GM10266 (cell line): ENCODE data around the gene ZFYVE26.

ENCODE experiments used
- DNase-seq: peaks from one replicate; pipeline ENCODE4 v3.0.0; 2012; ENCODE audit errors: extremely low spot score
- TF ChIP-seq, protein P1 (sequence below): IDR thresholded peaks from 2 replicates; pipeline ENCODE4 v1.5.1; 2012; ENCODE audit warnings: mild to moderate bottlenecking, low read depth; ENCODE audit not compliant: control insufficient read depth, insufficient read depth; ENCODE audit errors: missing control alignments

Gene ZFYVE26

GRCh38 chr14:67852926-67853604 lies 36.7 kb upstream of the ZFYVE26 start:
- no peak for DNase-seq
- TF ChIP-seq, protein P1, sequence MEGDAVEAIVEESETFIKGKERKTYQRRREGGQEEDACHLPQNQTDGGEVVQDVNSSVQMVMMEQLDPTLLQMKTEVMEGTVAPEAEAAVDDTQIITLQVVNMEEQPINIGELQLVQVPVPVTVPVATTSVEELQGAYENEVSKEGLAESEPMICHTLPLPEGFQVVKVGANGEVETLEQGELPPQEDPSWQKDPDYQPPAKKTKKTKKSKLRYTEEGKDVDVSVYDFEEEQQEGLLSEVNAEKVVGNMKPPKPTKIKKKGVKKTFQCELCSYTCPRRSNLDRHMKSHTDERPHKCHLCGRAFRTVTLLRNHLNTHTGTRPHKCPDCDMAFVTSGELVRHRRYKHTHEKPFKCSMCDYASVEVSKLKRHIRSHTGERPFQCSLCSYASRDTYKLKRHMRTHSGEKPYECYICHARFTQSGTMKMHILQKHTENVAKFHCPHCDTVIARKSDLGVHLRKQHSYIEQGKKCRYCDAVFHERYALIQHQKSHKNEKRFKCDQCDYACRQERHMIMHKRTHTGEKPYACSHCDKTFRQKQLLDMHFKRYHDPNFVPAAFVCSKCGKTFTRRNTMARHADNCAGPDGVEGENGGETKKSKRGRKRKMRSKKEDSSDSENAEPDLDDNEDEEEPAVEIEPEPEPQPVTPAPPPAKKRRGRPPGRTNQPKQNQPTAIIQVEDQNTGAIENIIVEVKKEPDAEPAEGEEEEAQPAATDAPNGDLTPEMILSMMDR: no peak

GRCh38 chr14:67851785-67852410 lies 35.5 kb upstream of the ZFYVE26 start:
- TF ChIP-seq, protein P1: no peak
- DNase-seq: no peak

DNA sequence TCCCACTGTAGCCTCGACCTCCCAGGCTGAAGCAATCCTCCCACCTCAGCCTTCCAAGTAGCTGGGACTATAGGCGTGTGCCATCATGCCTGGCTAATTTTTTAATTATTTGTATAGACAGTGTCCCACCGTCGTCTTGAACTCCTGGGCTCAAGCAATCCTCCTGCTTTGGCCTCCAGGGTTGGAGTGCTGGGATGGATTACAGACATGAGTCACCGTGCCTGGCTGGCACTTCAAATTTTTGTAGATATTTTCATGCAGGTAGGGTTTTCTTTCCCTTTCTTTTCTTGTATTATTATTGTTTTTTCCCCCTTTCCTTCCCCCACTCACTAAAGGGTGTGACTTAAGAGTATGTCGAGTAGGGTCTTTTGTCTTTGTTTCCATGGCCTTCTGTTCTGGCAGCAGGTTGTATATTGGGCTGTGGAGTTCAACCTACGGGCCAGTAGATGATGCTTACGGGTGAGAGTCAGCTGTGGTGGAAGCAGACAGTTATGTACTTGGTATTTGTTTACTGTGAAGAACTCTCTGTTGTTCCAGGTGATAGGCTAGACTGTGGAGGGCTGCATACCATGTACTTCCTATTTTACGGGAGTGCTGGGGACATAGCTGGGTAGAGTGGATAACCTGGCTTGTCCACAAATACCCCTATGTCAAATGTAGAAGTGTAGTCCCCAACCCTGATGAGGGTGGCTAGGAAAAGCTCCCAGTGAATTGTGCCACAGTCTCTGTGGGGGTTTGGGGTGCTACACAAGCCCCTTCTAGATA lies 33.9 kb upstream of the ZFYVE26 start:
- no peak for DNase-seq
- TF ChIP-seq, protein P1: no peak

DNA sequence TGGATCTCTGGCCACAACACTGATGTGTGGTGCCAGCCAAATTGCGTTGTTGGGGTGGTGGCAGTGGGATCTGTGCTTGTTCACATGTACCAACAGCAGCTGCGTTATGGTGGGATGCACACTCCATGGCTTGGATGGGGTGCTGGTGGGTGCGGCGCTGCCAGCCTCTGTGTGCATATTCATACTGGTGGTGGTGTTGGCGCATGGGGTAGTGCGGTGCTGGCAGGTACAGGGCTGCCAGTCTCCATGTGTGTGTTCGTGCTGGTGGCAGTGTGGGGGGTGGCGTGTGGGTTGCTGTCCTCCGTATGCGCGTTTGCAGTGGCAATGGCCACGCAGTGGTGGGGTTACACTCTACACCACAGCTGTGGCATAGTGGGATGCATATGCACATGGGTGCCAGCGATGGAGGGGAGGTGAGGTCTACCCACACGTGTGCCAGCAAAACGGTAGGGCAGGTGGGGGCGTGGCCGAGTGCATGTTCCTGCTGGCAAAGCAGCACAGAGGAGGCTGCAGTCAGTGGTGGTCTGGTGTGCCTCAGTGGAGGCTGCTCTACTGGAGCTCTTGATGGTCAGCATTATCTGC lies 29.7 kb upstream of the ZFYVE26 start:
- DNase-seq: no peak
- TF ChIP-seq, protein P1: no peak

DNA sequence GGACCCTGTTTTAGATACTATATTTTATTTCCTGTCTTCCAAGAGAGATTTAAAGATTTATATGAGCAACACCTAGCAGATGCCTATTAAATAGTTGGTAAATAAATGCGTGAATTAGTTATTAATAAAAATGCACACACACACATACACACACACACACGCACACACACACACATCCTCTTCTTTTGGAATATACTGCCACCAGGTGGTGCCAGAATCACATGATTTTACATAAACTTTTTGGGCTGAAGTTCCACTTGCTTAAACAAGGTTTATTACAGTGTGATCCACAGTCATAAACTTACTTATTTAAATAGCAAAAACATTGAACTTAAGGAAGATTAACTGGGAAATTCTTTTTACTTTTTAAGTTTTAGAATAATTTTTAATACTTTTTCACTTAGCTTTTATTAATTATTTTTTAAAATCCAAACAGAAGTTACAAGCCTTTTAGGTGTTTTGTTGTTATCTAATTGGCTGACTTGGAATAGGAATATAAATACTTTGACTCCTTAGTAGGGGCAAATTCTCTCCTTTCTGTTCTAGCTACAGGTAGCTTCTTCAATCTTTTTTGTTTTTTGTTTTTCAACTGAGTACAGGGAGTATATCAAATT lies 20.7 kb upstream of the ZFYVE26 start:
- DNase-seq: peak; percentile 27
- TF ChIP-seq, protein P1: peak; percentile 73

- no peak for DNase-seq
- TF ChIP-seq, protein P1: no peak
These were observed 19.2 kb upstream of the ZFYVE26 start for GRCh38 chr14:67835596-67835995.

GRCh38 chr14:67833403-67833802 lies 17.0 kb upstream of the ZFYVE26 start:
- TF ChIP-seq, protein P1: no peak
- DNase-seq: no peak
